Loucy (cell line): ENCODE results near the gene MAPT.

Experiments
- H2AFZ ChIP-seq: fragments of 200-600 bp; sonication (generic); 2 replicates; pipeline ENCODE4 v1.6.0; 2016; ENCODE audit warnings: antibody characterized with exemption, mild to moderate bottlenecking, low read length, moderate library complexity
- H3F3A ChIP-seq: fragments of 200-600 bp; 2 replicates; pipeline ENCODE4 v1.6.0; 2016; ENCODE audit warnings: antibody characterized with exemption, low read depth, mild to moderate bottlenecking
- H3K27me3 ChIP-seq: fragments of 200-600 bp; sonication (generic); 2 replicates; pipeline ENCODE4 v1.6.1; 2014; ENCODE audit warnings: low read length, mild to moderate bottlenecking; ENCODE audit not compliant: insufficient read depth, poor library complexity, severe bottlenecking
- H3K36me3 ChIP-seq: fragments of 200-600 bp; sonication (generic); 2 replicates; pipeline ENCODE4 v1.6.1; 2016; ENCODE audit warnings: low read length; ENCODE audit not compliant: insufficient read depth
- H3K4me1 ChIP-seq: fragments of 200-600 bp; sonication (generic); 2 replicates; pipeline ENCODE4 v1.5.1; 2014; ENCODE audit warnings: low read length, mild to moderate bottlenecking; ENCODE audit not compliant: insufficient read depth, poor library complexity, severe bottlenecking
- H3K4me2 ChIP-seq: fragments of 200-600 bp; sonication (generic); 2 replicates; pipeline ENCODE4 v1.6.0; 2014; ENCODE audit warnings: antibody characterized with exemption, low read length, low read depth, mild to moderate bottlenecking; ENCODE audit not compliant: poor library complexity, severe bottlenecking
- H3K4me3 ChIP-seq: fragments of 200-600 bp; sonication (generic); 2 replicates; pipeline ENCODE4 v1.5.1; 2014; ENCODE audit warnings: low read length, mild to moderate bottlenecking, mixed read lengths; ENCODE audit not compliant: poor library complexity, severe bottlenecking
- H3K79me2 ChIP-seq: fragments of 200-600 bp; sonication (generic); 2 replicates; pipeline ENCODE4 v1.6.1; 2014; ENCODE audit warnings: low read length; ENCODE audit not compliant: insufficient read depth
- H3K9ac ChIP-seq: fragments of 200-600 bp; sonication (generic); 2 replicates; pipeline ENCODE4 v1.6.0; 2014; ENCODE audit warnings: mild to moderate bottlenecking, low read depth, low read length, moderate library complexity; ENCODE audit not compliant: poor library complexity, severe bottlenecking
- H3K9me2 ChIP-seq: fragments of 200-600 bp; sonication (generic); replicated peaks from 2 replicates; pipeline ENCODE4 v1.6.1; 2016; ENCODE audit warnings: low read depth, low read length, mixed read lengths
- H3K9me3 ChIP-seq: fragments of 200-600 bp; sonication (generic); 2 replicates; pipeline ENCODE4 v1.6.1; 2014; ENCODE audit warnings: mild to moderate bottlenecking, antibody characterized with exemption, low read length, low read depth; ENCODE audit not compliant: insufficient read depth
- H4K20me1 ChIP-seq: fragments of 200-600 bp; sonication (generic); 2 replicates; pipeline ENCODE4 v1.6.0; 2014; ENCODE audit warnings: antibody characterized with exemption, low read length, mild to moderate bottlenecking; ENCODE audit not compliant: insufficient read depth, poor library complexity, severe bottlenecking
- CTCF ChIP-seq: fragments of 200-600 bp; sonication (generic); conservative IDR thresholded peaks from 2 replicates; pipeline ENCODE4 v1.5.1; 2014; ENCODE audit warnings: mild to moderate bottlenecking, antibody characterized with exemption, low read length
- EZH2phosphoT487 ChIP-seq: fragments of 200-600 bp; IDR thresholded peaks from 2 replicates; pipeline ENCODE4 v1.6.1; 2018; ENCODE audit warnings: antibody characterized with exemption, mild to moderate bottlenecking, moderate library complexity, borderline replicate concordance

Gene MAPT

GRCh38 chr17:46028374-46028773, 134.0 kb downstream of the MAPT start:
- Histone ChIP-seq H3K9me3 (no peaks in the 10 kb centered on the region), H3K4me1 (no peaks in the 10 kb centered on the region), H3K79me2 (no peaks in the 10 kb centered on the region), H3K4me3 (no peak overlapping the region), H3K27me3 (no peaks in the 10 kb centered on the region), H3K4me2 (no peak overlapping the region), H2AFZ (no peak overlapping the region), H3K9ac (no peak overlapping the region), H3F3A (no peaks in the 10 kb centered on the region), H4K20me1 (no peaks in the 10 kb centered on the region), H3K9me2 (no peaks in the 10 kb centered on the region), H3K36me3 (peaks cover 46% of the 10 kb centered on the region; the same call in 1 of the 2 replicates)
- TF ChIP-seq EZH2phosphoT487: no peak
- TF ChIP-seq CTCF: no peak

- Histone ChIP-seq H3K4me1 (no peaks in the 10 kb centered on the region), H3K4me3 (no peak overlapping the region), H3K9me3 (no peaks in the 10 kb centered on the region), H3K79me2 (no peaks in the 10 kb centered on the region), H3K27me3 (no peaks in the 10 kb centered on the region), H3K36me3 (peaks cover 53% of the 10 kb centered on the region; the same call in 1 of the 2 replicates), H3F3A (no peaks in the 10 kb centered on the region), H3K9me2 (no peaks in the 10 kb centered on the region), H4K20me1 (no peaks in the 10 kb centered on the region), H2AFZ (no peak overlapping the region), H3K9ac (no peak overlapping the region), H3K4me2 (no peak overlapping the region)
- TF ChIP-seq CTCF (no peak), EZH2phosphoT487 (no peak)
Observed at GRCh38 chr17:46028981-46029565, 134.7 kb downstream of the MAPT start.

GRCh38 chr17:46029627-46030026, 135.3 kb downstream of the MAPT start:
- no peak overlapping the region for H2AFZ ChIP-seq
- H3K36me3 ChIP-seq: peaks cover 59% of the 10 kb centered on the region; the same call in 1 of the 2 replicates
- no peaks in the 10 kb centered on the region for H3K9me3 ChIP-seq
- TF ChIP-seq EZH2phosphoT487: no peak
- TF ChIP-seq CTCF: no peak
- no peaks in the 10 kb centered on the region for H3K79me2 ChIP-seq
- H3K9ac ChIP-seq: no peak overlapping the region
- no peaks in the 10 kb centered on the region for H3K9me2 ChIP-seq
- no peaks in the 10 kb centered on the region for H3K27me3 ChIP-seq
- H3F3A ChIP-seq: no peaks in the 10 kb centered on the region
- H4K20me1 ChIP-seq: no peaks in the 10 kb centered on the region
- H3K4me3 ChIP-seq: no peak overlapping the region
- no peaks in the 10 kb centered on the region for H3K4me1 ChIP-seq
- H3K4me2 ChIP-seq: no peak overlapping the region
